GM18858 (cell line): ENCODE results near the gene DHX8.

Experiments used
- ATAC-seq: cut with Tn5 transposase; IDR thresholded peaks from one replicate; pipeline ENCODE4 v1.9.1; 2021; ENCODE audit not compliant: unreplicated experiment

Gene DHX8

DNA sequence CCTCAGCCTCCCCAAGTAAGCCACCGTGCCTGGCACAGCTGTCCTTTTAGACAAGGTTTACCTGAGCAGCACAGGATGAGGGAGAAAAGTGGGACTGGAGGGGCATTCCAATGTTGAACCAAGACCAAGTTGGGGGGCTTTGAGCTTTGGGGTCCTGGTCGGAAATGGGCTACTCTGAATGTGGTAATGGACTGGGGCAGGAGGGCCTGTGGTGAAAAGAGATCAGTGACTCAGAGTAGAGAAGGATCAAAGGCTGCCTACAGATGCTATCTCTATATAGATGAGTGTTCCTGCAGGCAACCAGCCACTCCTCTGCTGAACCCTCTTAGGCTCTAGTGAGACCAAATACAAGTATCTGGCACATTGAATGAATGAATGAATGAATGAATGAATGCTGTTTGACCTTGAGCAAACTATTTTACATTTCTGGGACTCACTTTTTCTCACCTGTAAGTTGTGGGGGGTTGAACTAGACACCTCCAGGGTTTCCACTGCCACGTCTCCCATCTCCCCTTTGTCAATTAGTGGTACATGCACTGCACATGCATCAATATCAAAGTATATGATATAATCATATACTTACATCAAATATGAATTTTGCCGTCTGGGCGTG, 88.7 kb downstream of the DHX8 start:
- ATAC-seq: no peak

DNA sequence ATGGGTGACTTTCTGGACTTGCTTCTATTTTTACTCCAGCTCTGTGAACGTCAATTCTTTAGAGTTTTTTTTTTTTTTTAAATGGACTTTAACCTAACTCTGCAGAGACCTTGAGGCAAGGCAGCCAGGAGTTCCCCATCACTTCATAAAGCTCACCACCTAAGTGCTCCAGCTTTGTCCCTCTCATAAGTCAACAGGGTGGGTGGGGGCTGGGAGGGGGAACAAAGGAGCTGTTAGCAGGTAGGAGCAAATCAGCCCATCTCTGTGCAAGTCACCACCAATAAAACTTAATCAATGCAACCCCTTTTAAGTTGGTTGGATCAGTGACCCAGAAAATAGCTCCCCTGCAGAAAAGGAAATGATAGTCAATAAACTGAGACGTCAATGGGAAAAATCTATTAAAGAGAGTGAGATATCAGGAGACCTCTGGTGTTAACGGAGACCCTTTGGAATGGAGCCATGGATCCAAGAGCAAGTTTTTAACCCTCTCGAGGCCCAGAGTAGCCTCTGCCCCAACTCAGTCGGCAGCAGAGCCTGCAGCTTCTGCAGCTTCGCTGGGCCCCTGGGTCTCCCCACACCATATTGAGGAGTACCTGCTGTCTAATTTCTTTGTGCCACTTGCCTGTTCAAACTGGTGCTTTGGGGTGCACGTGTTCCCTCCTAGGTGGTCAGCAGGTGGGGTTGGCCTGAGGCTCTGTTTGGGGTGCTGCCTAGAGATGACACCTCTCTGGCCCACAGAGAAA, 90.0 kb downstream of the DHX8 start:
- no peak for ATAC-seq

DNA sequence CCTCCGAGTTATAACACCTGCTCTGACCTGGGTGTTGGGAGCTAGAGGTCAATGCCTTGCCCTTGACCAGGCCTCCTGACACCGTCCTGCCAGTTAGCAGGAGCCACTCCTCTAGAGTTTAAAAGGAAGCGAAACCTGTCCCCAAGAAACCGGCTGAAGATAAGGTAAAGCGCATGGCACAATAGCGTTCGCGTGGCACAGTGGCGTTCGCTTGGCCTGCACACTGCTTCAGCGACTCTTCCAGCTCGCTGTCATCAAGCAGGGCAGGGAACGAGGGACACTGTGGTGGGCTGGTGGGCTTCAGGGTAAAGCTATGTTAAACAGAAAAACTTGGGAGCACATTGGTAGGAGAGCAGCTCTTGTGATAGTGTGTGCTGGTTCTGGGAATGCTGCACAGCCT, 90.6 kb downstream of the DHX8 start:
- no peak for ATAC-seq

DNA sequence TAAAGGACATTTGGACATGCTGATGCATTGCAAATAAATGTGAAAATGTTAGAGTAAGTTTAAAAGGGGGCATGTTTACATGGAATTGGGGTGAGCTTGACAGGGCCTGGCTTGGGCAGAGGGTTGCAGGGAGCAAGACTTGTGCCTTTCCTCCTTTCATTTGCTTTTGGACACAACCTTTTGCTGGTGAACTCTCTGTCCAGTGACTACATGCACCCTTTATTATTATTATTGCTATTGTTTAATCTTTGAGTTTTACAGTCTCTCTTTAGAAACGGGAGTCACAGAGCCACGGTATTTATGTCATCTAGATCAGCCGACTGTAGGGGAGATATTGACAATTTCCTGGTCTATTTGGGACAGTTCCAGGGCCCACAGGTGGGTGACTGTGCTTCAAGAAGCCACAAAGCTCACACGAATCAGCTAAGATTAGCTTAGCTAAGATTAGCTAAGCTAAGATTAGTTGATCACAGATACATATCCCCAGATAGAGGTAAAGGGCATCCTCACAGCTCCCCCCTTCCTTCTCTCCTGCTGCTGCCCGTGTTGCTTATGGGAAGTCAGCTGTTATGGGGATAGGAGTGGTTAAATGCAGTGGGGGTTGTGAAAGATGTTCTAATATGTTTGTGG, 91.2 kb downstream of the DHX8 start:
- ATAC-seq: no peak
